Loucy (cell line): ENCODE results near the gene IGF1R.

Source experiments
- H2AFZ ChIP-seq: fragments of 200-600 bp; sonication (generic); 2 replicates; pipeline ENCODE4 v1.6.0; 2016; ENCODE audit warnings: antibody characterized with exemption, mild to moderate bottlenecking, low read length, moderate library complexity
- H3F3A ChIP-seq: fragments of 200-600 bp; 2 replicates; pipeline ENCODE4 v1.6.0; 2016; ENCODE audit warnings: antibody characterized with exemption, low read depth, mild to moderate bottlenecking
- H3K27me3 ChIP-seq: fragments of 200-600 bp; sonication (generic); 2 replicates; pipeline ENCODE4 v1.6.1; 2014; ENCODE audit warnings: low read length, mild to moderate bottlenecking; ENCODE audit not compliant: insufficient read depth, poor library complexity, severe bottlenecking
- H3K36me3 ChIP-seq: fragments of 200-600 bp; sonication (generic); 2 replicates; pipeline ENCODE4 v1.6.1; 2016; ENCODE audit warnings: low read length; ENCODE audit not compliant: insufficient read depth
- H3K4me1 ChIP-seq: fragments of 200-600 bp; sonication (generic); 2 replicates; pipeline ENCODE4 v1.5.1; 2014; ENCODE audit warnings: low read length, mild to moderate bottlenecking; ENCODE audit not compliant: insufficient read depth, poor library complexity, severe bottlenecking
- H3K4me2 ChIP-seq: fragments of 200-600 bp; sonication (generic); 2 replicates; pipeline ENCODE4 v1.6.0; 2014; ENCODE audit warnings: antibody characterized with exemption, low read length, low read depth, mild to moderate bottlenecking; ENCODE audit not compliant: poor library complexity, severe bottlenecking
- H3K4me3 ChIP-seq: fragments of 200-600 bp; sonication (generic); 2 replicates; pipeline ENCODE4 v1.5.1; 2014; ENCODE audit warnings: low read length, mild to moderate bottlenecking, mixed read lengths; ENCODE audit not compliant: poor library complexity, severe bottlenecking
- H3K79me2 ChIP-seq: fragments of 200-600 bp; sonication (generic); 2 replicates; pipeline ENCODE4 v1.6.1; 2014; ENCODE audit warnings: low read length; ENCODE audit not compliant: insufficient read depth
- H3K9ac ChIP-seq: fragments of 200-600 bp; sonication (generic); 2 replicates; pipeline ENCODE4 v1.6.0; 2014; ENCODE audit warnings: mild to moderate bottlenecking, low read depth, low read length, moderate library complexity; ENCODE audit not compliant: poor library complexity, severe bottlenecking
- H3K9me2 ChIP-seq: fragments of 200-600 bp; sonication (generic); replicated peaks from 2 replicates; pipeline ENCODE4 v1.6.1; 2016; ENCODE audit warnings: low read depth, low read length, mixed read lengths
- H3K9me3 ChIP-seq: fragments of 200-600 bp; sonication (generic); 2 replicates; pipeline ENCODE4 v1.6.1; 2014; ENCODE audit warnings: mild to moderate bottlenecking, antibody characterized with exemption, low read length, low read depth; ENCODE audit not compliant: insufficient read depth
- H4K20me1 ChIP-seq: fragments of 200-600 bp; sonication (generic); 2 replicates; pipeline ENCODE4 v1.6.0; 2014; ENCODE audit warnings: antibody characterized with exemption, low read length, mild to moderate bottlenecking; ENCODE audit not compliant: insufficient read depth, poor library complexity, severe bottlenecking
- CTCF ChIP-seq: fragments of 200-600 bp; sonication (generic); conservative IDR thresholded peaks from 2 replicates; pipeline ENCODE4 v1.5.1; 2014; ENCODE audit warnings: mild to moderate bottlenecking, antibody characterized with exemption, low read length
- EZH2phosphoT487 ChIP-seq: fragments of 200-600 bp; IDR thresholded peaks from 2 replicates; pipeline ENCODE4 v1.6.1; 2018; ENCODE audit warnings: antibody characterized with exemption, mild to moderate bottlenecking, moderate library complexity, borderline replicate concordance

The IGF1R gene

GRCh38 chr15:98790270-98790669 is 141.9 kb downstream of the IGF1R start:
- H3K4me1 ChIP-seq: peaks cover 70% of the 10 kb centered on the region
- no peaks in the 10 kb centered on the region for H3K9me2 ChIP-seq
- no peak overlapping the region for H3K4me2 ChIP-seq
- H3K27me3 ChIP-seq: no peaks in the 10 kb centered on the region
- H3K79me2 ChIP-seq: peaks cover 86% of the 10 kb centered on the region
- no peak overlapping the region for H3K9ac ChIP-seq
- TF ChIP-seq CTCF (no peak), EZH2phosphoT487 (no peak)
- no peak overlapping the region for H3K4me3 ChIP-seq
- no peaks in the 10 kb centered on the region for H3K36me3 ChIP-seq
- H2AFZ ChIP-seq: no peak overlapping the region
- H4K20me1 ChIP-seq: no peaks in the 10 kb centered on the region
- no peaks in the 10 kb centered on the region for H3F3A ChIP-seq
- H3K9me3 ChIP-seq: no peaks in the 10 kb centered on the region

- no peaks in the 10 kb centered on the region for H3F3A ChIP-seq
- no peaks in the 10 kb centered on the region for H3K27me3 ChIP-seq
- H3K4me2 ChIP-seq: no peak overlapping the region
- H3K9ac ChIP-seq: no peak overlapping the region
- no peaks in the 10 kb centered on the region for H3K9me2 ChIP-seq
- H3K79me2 ChIP-seq: peaks cover 84% of the 10 kb centered on the region
- no peaks in the 10 kb centered on the region for H4K20me1 ChIP-seq
- no peaks in the 10 kb centered on the region for H3K9me3 ChIP-seq
- H3K4me3 ChIP-seq: no peak overlapping the region
- peaks cover 61% of the 10 kb centered on the region for H3K4me1 ChIP-seq
- no peak overlapping the region for H2AFZ ChIP-seq
- H3K36me3 ChIP-seq: no peaks in the 10 kb centered on the region
- TF ChIP-seq CTCF (no peak), EZH2phosphoT487 (no peak)
These were observed 142.8 kb downstream of the IGF1R start for GRCh38 chr15:98791046-98791701.

GRCh38 chr15:98792117-98792516 is 143.8 kb downstream of the IGF1R start:
- Histone ChIP-seq H3K4me1 (peaks cover 51% of the 10 kb centered on the region), H3K36me3 (no peaks in the 10 kb centered on the region), H3K9me2 (no peaks in the 10 kb centered on the region), H3K79me2 (peaks cover 83% of the 10 kb centered on the region), H3K4me2 (no peak overlapping the region), H3F3A (no peaks in the 10 kb centered on the region), H3K9ac (no peak overlapping the region), H2AFZ (no peak overlapping the region), H3K9me3 (no peaks in the 10 kb centered on the region), H4K20me1 (no peaks in the 10 kb centered on the region), H3K27me3 (no peaks in the 10 kb centered on the region), H3K4me3 (no peak overlapping the region)
- TF ChIP-seq EZH2phosphoT487: no peak
- no peak for TF ChIP-seq CTCF
